Measurements from ENCODE around the gene OTUD7B.

The OTUD7B gene

GRCh38 chr1:149927056-149927562 is 83.4 kb downstream of the OTUD7B start:
- Histone ChIP-seq H3K4me3 (ENCODE audit: low read depth, low read length) (peak overlapping the region; percentile 81), H3K36me3 (ENCODE audit: control insufficient read depth, insufficient read depth, low read length) (no peaks in the 10 kb centered on the region), H3K27ac (peak overlapping the region; percentile 99), H2AFZ (peak overlapping the region; percentile 78), H3K9ac (peak overlapping the region; percentile 67), H3K4me1 (peaks cover 3% of the 10 kb centered on the region), H3K4me2 (ENCODE audit: low read length) (peak overlapping the region; percentile 71), H3K27me3 (ENCODE audit: control insufficient read depth, insufficient read depth, low read length) (no peaks in the 10 kb centered on the region), H3K9me3 (ENCODE audit: control insufficient read depth, low read length) (no peaks in the 10 kb centered on the region), H3K79me2 (peaks cover 7% of the 10 kb centered on the region)
- TF ChIP-seq CTCF (IDR thresholded peaks at IDR 0.05), result no peak

- no peaks in the 10 kb centered on the region for H3K27me3 ChIP-seq (ENCODE audit: control insufficient read depth, insufficient read depth, low read length)
- H3K4me3 ChIP-seq (ENCODE audit: low read depth, low read length), result peak overlapping the region; percentile 81
- H3K9ac ChIP-seq, result no peak overlapping the region
- no peak for TF ChIP-seq CTCF (IDR thresholded peaks at IDR 0.05)
- no peaks in the 10 kb centered on the region for H3K36me3 ChIP-seq (ENCODE audit: control insufficient read depth, insufficient read depth, low read length)
- no peaks in the 10 kb centered on the region for H3K9me3 ChIP-seq (ENCODE audit: control insufficient read depth, low read length)
- H3K27ac ChIP-seq, result no peak overlapping the region
- no peak overlapping the region for H2AFZ ChIP-seq
- peaks cover 7% of the 10 kb centered on the region for H3K79me2 ChIP-seq
- H3K4me2 ChIP-seq (ENCODE audit: low read length), result peak overlapping the region; percentile 21
- peaks cover 3% of the 10 kb centered on the region for H3K4me1 ChIP-seq
Measured at GRCh38 chr1:149926296-149926695, 84.2 kb downstream of the OTUD7B start.

- H3K9ac ChIP-seq, result no peak overlapping the region
- no peak for TF ChIP-seq CTCF (IDR thresholded peaks at IDR 0.05)
- no peak overlapping the region for H3K4me3 ChIP-seq (ENCODE audit: low read depth, low read length)
- no peaks in the 10 kb centered on the region for H3K27me3 ChIP-seq (ENCODE audit: control insufficient read depth, insufficient read depth, low read length)
- no peak overlapping the region for H3K4me2 ChIP-seq (ENCODE audit: low read length)
- no peak overlapping the region for H3K27ac ChIP-seq
- H3K36me3 ChIP-seq (ENCODE audit: control insufficient read depth, insufficient read depth, low read length), result no peaks in the 10 kb centered on the region
- H3K79me2 ChIP-seq, result peaks cover 7% of the 10 kb centered on the region
- H3K4me1 ChIP-seq, result peaks cover 3% of the 10 kb centered on the region
- H2AFZ ChIP-seq, result no peak overlapping the region
- no peaks in the 10 kb centered on the region for H3K9me3 ChIP-seq (ENCODE audit: control insufficient read depth, low read length)
Measured at GRCh38 chr1:149925751-149926150, 84.8 kb downstream of the OTUD7B start.

GRCh38 chr1:149925345-149925744 is 85.2 kb downstream of the OTUD7B start:
- Histone ChIP-seq H3K27ac (no peak overlapping the region), H3K4me1 (peaks cover 3% of the 10 kb centered on the region), H3K36me3 (ENCODE audit: control insufficient read depth, insufficient read depth, low read length) (no peaks in the 10 kb centered on the region), H3K4me3 (ENCODE audit: low read depth, low read length) (no peak overlapping the region), H3K79me2 (peaks cover 7% of the 10 kb centered on the region), H3K9ac (no peak overlapping the region), H3K4me2 (ENCODE audit: low read length) (no peak overlapping the region), H3K27me3 (ENCODE audit: control insufficient read depth, insufficient read depth, low read length) (no peaks in the 10 kb centered on the region), H2AFZ (no peak overlapping the region), H3K9me3 (ENCODE audit: control insufficient read depth, low read length) (no peaks in the 10 kb centered on the region)
- no peak for TF ChIP-seq CTCF (IDR thresholded peaks at IDR 0.05)

- Histone ChIP-seq H3K9me3 (ENCODE audit: control insufficient read depth, low read length) (no peaks in the 10 kb centered on the region), H3K9ac (no peak overlapping the region), H3K36me3 (ENCODE audit: control insufficient read depth, insufficient read depth, low read length) (no peaks in the 10 kb centered on the region), H3K4me2 (ENCODE audit: low read length) (no peak overlapping the region), H3K27ac (no peak overlapping the region), H3K4me1 (peaks cover 3% of the 10 kb centered on the region), H3K79me2 (peaks cover 7% of the 10 kb centered on the region), H3K27me3 (ENCODE audit: control insufficient read depth, insufficient read depth, low read length) (no peaks in the 10 kb centered on the region), H3K4me3 (ENCODE audit: low read depth, low read length) (no peak overlapping the region), H2AFZ (no peak overlapping the region)
- no peak for TF ChIP-seq CTCF (IDR thresholded peaks at IDR 0.05)
Measured at GRCh38 chr1:149923626-149924025, 86.9 kb downstream of the OTUD7B start.
